GM12872 (cell line): ENCODE results near the gene TTC4.

Experiments
- CTCF ChIP-seq: IDR thresholded peaks from 3 replicates; pipeline ENCODE4 v1.5.1; 2011; ENCODE audit warnings: low read depth, mild to moderate bottlenecking, low read length, moderate library complexity; ENCODE audit not compliant: insufficient read depth

TTC4 gene

GRCh38 chr1:54774820-54775498, 59.3 kb downstream of the TTC4 start:
- TF ChIP-seq CTCF = no peak

- no peak for TF ChIP-seq CTCF
These were observed 61.4 kb downstream of the TTC4 start for GRCh38 chr1:54777011-54777410.

GRCh38 chr1:54777431-54777830, 61.8 kb downstream of the TTC4 start:
- TF ChIP-seq CTCF = no peak

GRCh38 chr1:54781023-54781723, 65.5 kb downstream of the TTC4 start:
- no peak for TF ChIP-seq CTCF

- TF ChIP-seq CTCF = no peak
These were observed 66.5 kb downstream of the TTC4 start for GRCh38 chr1:54782156-54782555.

- TF ChIP-seq CTCF = no peak
These were observed 66.9 kb downstream of the TTC4 start for GRCh38 chr1:54782588-54782987.

GRCh38 chr1:54784066-54784465, 68.4 kb downstream of the TTC4 start:
- TF ChIP-seq CTCF = no peak
